ENCODE measurements around the gene CLIC6.
A peak's percentile ranks its signal among the peaks of the same experiment; 100 is the strongest.

The CLIC6 gene

GRCh38 chr21:34668803-34669148 lies at the start of gene CLIC6:
Gene CLIC6 (plus strand): TSS chr21:34668994. CDS start chr21:34669389, 395 bp downstream.
- DNase-seq (ENCODE audit: low spot score) = no peak

- DNase-seq (ENCODE audit: low spot score) = no peak
These were observed 48.7 kb upstream of the CLIC6 start for GRCh38 chr21:34619841-34620665.

GRCh38 chr21:34621434-34622350 lies 47.1 kb upstream of the CLIC6 start:
- DNase-seq (ENCODE audit: low spot score) = no peak

- DNase-seq (ENCODE audit: low spot score) = no peak
These were observed 45.3 kb upstream of the CLIC6 start for GRCh38 chr21:34623516-34623915.

- DNase-seq (ENCODE audit: low spot score) = no peak
These were observed 43.7 kb upstream of the CLIC6 start for GRCh38 chr21:34625030-34625593.

- no peak for DNase-seq (ENCODE audit: low spot score)
These were observed 42.7 kb upstream of the CLIC6 start for GRCh38 chr21:34626131-34626530.

- DNase-seq (ENCODE audit: low spot score) = peak; percentile 66
These were observed 38.2 kb upstream of the CLIC6 start for GRCh38 chr21:34630536-34631143.

GRCh38 chr21:34632498-34632897 lies 36.3 kb upstream of the CLIC6 start:
- DNase-seq (ENCODE audit: low spot score) = no peak

GRCh38 chr21:34635307-34635706 lies 33.5 kb upstream of the CLIC6 start:
- no peak for DNase-seq (ENCODE audit: low spot score)

- DNase-seq (ENCODE audit: low spot score) = no peak
These were observed 31.8 kb upstream of the CLIC6 start for GRCh38 chr21:34636961-34637360.

- no peak for DNase-seq (ENCODE audit: low spot score)
These were observed 29.5 kb upstream of the CLIC6 start for GRCh38 chr21:34639250-34639649.

GRCh38 chr21:34639882-34640788 lies 28.7 kb upstream of the CLIC6 start:
- DNase-seq (ENCODE audit: low spot score) = no peak

GRCh38 chr21:34640858-34641257 lies 27.9 kb upstream of the CLIC6 start:
- no peak for DNase-seq (ENCODE audit: low spot score)

GRCh38 chr21:34642211-34643075 lies 26.4 kb upstream of the CLIC6 start:
- DNase-seq (ENCODE audit: low spot score) = no peak

GRCh38 chr21:34644825-34645224 lies 24.0 kb upstream of the CLIC6 start:
- DNase-seq (ENCODE audit: low spot score) = no peak

GRCh38 chr21:34647555-34647954 lies 21.2 kb upstream of the CLIC6 start:
- no peak for DNase-seq (ENCODE audit: low spot score)

- no peak for DNase-seq (ENCODE audit: low spot score)
These were observed 20.0 kb upstream of the CLIC6 start for GRCh38 chr21:34648739-34649297.

GRCh38 chr21:34649400-34649799 lies 19.4 kb upstream of the CLIC6 start:
- DNase-seq (ENCODE audit: low spot score) = no peak

GRCh38 chr21:34650861-34651431 lies 17.8 kb upstream of the CLIC6 start:
- DNase-seq (ENCODE audit: low spot score) = no peak

GRCh38 chr21:34651642-34652041 lies 17.2 kb upstream of the CLIC6 start:
- no peak for DNase-seq (ENCODE audit: low spot score)

Data from globus pallidus (tissue), 1 donor.